ENCODE results near the gene OST4. TPM values are rescaled to one million over a fixed set of nuclear protein-coding genes. Genes with fewer than 3 reads are reported as not detected.

Gene OST4
- total RNA-seq, 8 experiments from 2014 or later, result 289 to 626 (median 350) TPM

DNA sequence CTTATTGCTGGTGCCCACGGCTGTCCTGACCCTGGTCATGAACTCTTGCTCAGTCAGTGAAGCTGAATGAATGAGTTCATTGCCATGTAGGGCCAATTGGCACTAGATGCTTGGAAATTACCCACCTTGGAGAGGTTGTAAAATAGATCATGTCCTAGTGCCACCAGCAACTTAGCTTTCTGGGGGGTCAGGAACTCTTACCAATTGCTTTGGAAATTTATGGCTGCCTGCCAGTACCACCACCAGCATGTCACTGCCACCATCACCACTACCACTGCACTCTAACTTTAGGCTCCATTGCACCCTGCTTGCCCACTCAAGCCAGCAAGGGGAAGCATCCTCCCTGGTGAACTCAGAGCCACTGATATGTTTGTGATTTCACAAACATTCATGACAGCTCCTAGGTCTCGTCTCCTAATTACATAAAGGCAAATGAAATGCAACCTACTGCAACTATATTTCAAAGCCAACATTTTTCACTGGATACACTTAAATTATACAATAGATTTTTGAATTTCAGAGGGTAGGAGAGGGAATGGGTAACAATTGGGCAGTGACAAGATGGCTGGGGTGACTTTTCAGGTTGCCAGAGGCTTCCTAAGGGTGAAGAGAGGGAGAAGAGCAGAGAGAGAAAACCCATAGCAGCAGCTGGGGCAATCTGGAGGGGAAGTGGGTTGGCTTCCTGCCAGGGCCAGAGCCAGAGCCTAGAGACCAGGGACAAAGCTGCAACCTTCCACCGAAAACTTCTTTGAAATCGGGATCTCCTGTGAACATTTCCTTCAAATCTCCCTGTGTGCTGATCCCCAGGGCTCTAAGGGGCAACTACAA, 3.5 kb upstream of the OST4 start:
- no peak for ATAC-seq (replicated peaks in 6 of 8)
- in situ Hi-C loops (cut with MboI; ENCODE audit: low pct_unique_long_range_greater_than_20kb in 2 of 9, low sequenced_read_pairs in 9 of 9, unreplicated experiment in 9 of 9), result loop anchor here in 2 of 9 experiments (25.0 kb wide), 2 partner anchors 113 to 137 kb away; partner anchors contain the start of genes ATRAID (in 1 of the 2), CAD (in 1 of the 2), MAPRE3 (in 1 of the 2) and SLC5A6 (in 1 of the 2)
- peaks cover 32 to 34% of the 10 kb centered on the region in 2 donors for H3K4me1 ChIP-seq (replicated peaks in 1 of 2)
- H3K4me3 ChIP-seq, result no peak overlapping the region
- H3K27ac ChIP-seq, result no peak overlapping the region
- WGBS, 10 experiments, result 64 to 100% (median 79%) methylated on average over 1 to 4 of the region's 4 CpGs; no CpG with 5 or more reads in 2 of the 10 experiments

GRCh38 chr2:27073782-27074181, 2.3 kb upstream of the OST4 start:
- Histone ChIP-seq H3K4me1 (replicated peaks in 1 of 2) (peaks cover 24 to 28% of the 10 kb centered on the region in 2 donors), H3K27ac (no peak overlapping the region), H3K4me3 (no peak overlapping the region)
- WGBS, 10 experiments, result 0 to 100% (median 84%) methylated on average over 1 to 2 of the region's 2 CpGs; no CpG with 5 or more reads in 3 of the 10 experiments
- in situ Hi-C loops (cut with MboI; ENCODE audit: low pct_unique_long_range_greater_than_20kb in 2 of 9, low sequenced_read_pairs in 9 of 9, unreplicated experiment in 9 of 9), result no loop called here
- no peak for ATAC-seq (replicated peaks in 6 of 8)

- ATAC-seq (replicated peaks in 6 of 8), result no peak
- 43 to 100% (median 92%) methylated on average over 1 to 4 of the region's 5 CpGs; no CpG with 5 or more reads in 4 of the 10 experiments for WGBS, 10 experiments
- Histone ChIP-seq H3K4me3 (peak overlapping the region in 1 of 5 donors; percentile 95), H3K27ac (peak overlapping the region in 1 of 2 donors; percentile 88), H3K4me1 (replicated peaks in 1 of 2) (peaks cover 15 to 20% of the 10 kb centered on the region in 2 donors)
- in situ Hi-C loops (cut with MboI; ENCODE audit: low pct_unique_long_range_greater_than_20kb in 2 of 9, low sequenced_read_pairs in 9 of 9, unreplicated experiment in 9 of 9), result no loop called here
Measured at GRCh38 chr2:27072920-27073319, 1.5 kb upstream of the OST4 start.

- 0 to 35% (median 2%) methylated on average over 1 to 10 of the region's 34 CpGs; no CpG with 5 or more reads in 5 of the 10 experiments for WGBS, 10 experiments
- Histone ChIP-seq H3K4me1 (replicated peaks in 1 of 2) (peaks cover 15 to 20% of the 10 kb centered on the region in 2 donors), H3K4me3 (peak overlapping the region; percentile 75 to 95 (median 82)), H3K27ac (peak overlapping the region; percentile 88 to 89)
- in situ Hi-C loops (cut with MboI; ENCODE audit: low pct_unique_long_range_greater_than_20kb in 2 of 9, low sequenced_read_pairs in 9 of 9, unreplicated experiment in 9 of 9), result no loop called here
- peak in 6 of 8 experiments; percentile 7 to 53 (median 31) for ATAC-seq (replicated peaks in 6 of 8)
Measured at GRCh38 chr2:27071990-27072830, 756 bp upstream of the OST4 start.

DNA sequence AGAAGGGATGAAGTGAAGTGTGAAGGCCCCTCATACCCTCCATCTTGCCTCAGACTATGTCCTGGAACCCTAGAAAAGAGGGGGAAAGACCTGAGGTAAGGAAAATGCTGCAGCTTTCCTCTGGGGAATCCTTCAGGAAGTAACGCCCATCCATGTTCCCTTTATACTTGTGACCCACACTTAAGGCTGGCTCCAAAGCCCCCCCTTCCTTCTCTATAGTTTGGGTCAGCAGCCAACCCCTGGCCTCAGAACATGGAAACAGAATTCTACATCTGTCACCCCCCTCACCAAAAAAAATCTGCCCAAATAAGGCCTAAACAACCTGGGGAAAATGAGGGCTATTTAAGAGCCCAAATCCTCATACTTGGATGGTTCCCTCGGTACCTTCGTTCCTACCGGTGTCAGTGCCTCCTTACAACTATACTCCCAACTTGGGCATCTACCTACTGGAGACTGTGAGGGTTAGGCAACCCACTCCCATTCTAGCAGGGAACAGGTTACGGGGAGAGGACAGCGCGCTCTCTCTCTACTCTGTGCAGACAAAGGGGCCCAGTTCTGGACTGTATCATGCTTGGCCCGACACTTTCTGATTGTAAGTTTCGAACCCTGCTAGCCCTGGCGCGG, 689 bp downstream of the OST4 start:
- 0 to 8% (median 1%) methylated on average over 1 to 7 of the region's 11 CpGs; no CpG with 5 or more reads in 2 of the 10 experiments for WGBS, 10 experiments
- H3K27ac ChIP-seq, result peak overlapping the region; percentile 84 to 92
- H3K4me3 ChIP-seq, result peak overlapping the region; percentile 75 to 95 (median 82)
- ATAC-seq (replicated peaks in 6 of 8), result peak in 1 of 8 experiments; percentile 23
- peaks cover 15 to 20% of the 10 kb centered on the region in 2 donors for H3K4me1 ChIP-seq (replicated peaks in 1 of 2)
- in situ Hi-C loops (cut with MboI; ENCODE audit: low pct_unique_long_range_greater_than_20kb in 2 of 9, low sequenced_read_pairs in 9 of 9, unreplicated experiment in 9 of 9), result no loop called here

DNA sequence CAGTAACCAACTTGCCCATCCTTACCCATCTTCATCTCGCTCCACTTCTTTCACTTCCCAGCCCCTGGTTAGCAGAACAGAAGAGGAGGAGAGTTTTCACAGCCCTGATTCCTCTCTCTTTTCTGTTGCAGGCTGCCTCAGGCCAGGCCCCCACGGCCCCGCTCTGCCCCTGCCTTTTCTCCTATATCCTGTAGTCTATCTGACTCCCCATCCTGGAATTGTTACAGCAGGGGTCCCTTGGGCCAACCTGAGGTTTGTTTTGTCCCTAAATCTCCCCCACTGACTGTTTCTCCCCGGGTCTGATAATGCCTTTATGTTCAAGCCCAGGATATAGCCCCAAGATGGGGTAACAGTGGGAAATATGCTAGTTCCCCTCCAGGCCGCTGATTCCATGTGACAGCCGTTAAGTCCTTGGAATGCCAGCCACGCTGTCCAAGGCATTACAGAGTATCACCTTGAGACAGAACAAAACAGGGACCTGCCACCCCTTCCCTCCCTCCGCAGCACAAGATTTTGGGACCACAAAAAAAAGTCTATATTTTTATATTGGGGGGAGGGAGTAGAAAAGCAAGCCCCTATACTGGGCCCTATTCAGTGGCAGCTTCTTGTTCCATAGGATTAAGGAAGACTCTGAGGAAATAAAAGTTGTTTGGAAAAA, 1.4 kb downstream of the OST4 start:
- in situ Hi-C loops (cut with MboI; ENCODE audit: low pct_unique_long_range_greater_than_20kb in 2 of 9, low sequenced_read_pairs in 9 of 9, unreplicated experiment in 9 of 9), result no loop called here
- WGBS, 10 experiments, result 50 to 97% (median 90%) methylated on average over 2 to 8 of the region's 8 CpGs; no CpG with 5 or more reads in 2 of the 10 experiments
- H3K27ac ChIP-seq, result no peak overlapping the region

DNA sequence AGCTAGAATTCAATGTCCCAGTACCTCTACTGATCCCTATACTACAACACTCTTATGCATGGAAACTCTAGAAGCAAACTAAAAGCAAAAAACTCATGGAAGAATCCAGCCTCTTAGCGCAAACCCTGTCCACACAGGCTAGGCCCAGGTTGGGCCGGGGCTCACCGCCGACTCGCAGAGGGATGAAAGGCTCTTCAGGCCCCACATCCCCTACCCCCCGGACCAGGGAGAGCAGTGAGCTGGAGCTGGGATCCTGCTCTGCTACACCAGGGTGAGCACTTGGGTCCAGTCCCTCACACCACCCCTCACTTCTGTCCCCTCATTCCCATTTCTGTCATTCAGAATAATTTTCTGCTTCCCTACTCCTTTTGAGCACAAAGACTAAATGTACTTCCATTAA, 2.0 kb downstream of the OST4 start:
- H3K27ac ChIP-seq, result no peak overlapping the region
- ATAC-seq (replicated peaks in 6 of 8), result no peak
- 90 to 100% (median 100%) methylated on average over 1 to 2 of the region's 6 CpGs; no CpG with 5 or more reads in 5 of the 10 experiments for WGBS, 10 experiments
- peaks cover 15 to 20% of the 10 kb centered on the region in 2 donors for H3K4me1 ChIP-seq (replicated peaks in 1 of 2)
- in situ Hi-C loops (cut with MboI; ENCODE audit: low pct_unique_long_range_greater_than_20kb in 2 of 9, low sequenced_read_pairs in 9 of 9, unreplicated experiment in 9 of 9), result no loop called here
- no peak overlapping the region for H3K4me3 ChIP-seq

More for the DNA sequence above, 1.4 kb downstream of the OST4 start:
- ATAC-seq (replicated peaks in 6 of 8), result no peak
- Histone ChIP-seq H3K4me1 (replicated peaks in 1 of 2) (peaks cover 15 to 20% of the 10 kb centered on the region in 2 donors), H3K4me3 (peak overlapping the region; percentile 75 to 95 (median 82))

GRCh38 chr2:27067385-27067784, 4.1 kb downstream of the OST4 start:
- 83 to 100% (median 96%) methylated on average over 1 to 5 of the region's 5 CpGs; no CpG with 5 or more reads in 2 of the 10 experiments for WGBS, 10 experiments
- in situ Hi-C loops (cut with MboI; ENCODE audit: low pct_unique_long_range_greater_than_20kb in 2 of 9, low sequenced_read_pairs in 9 of 9, unreplicated experiment in 9 of 9), result no loop called here
- Histone ChIP-seq H3K27ac (no peak overlapping the region), H3K4me1 (replicated peaks in 1 of 2) (peaks cover 11 to 15% of the 10 kb centered on the region in 2 donors), H3K4me3 (no peak overlapping the region)
- no peak for ATAC-seq (replicated peaks in 6 of 8)

GRCh38 chr2:27065128-27065527, 6.3 kb downstream of the OST4 start:
- WGBS, 10 experiments, result 43 to 100% (median 62%) methylated on average over 1 to 3 of the region's 3 CpGs; no CpG with 5 or more reads in 5 of the 10 experiments
- ATAC-seq (replicated peaks in 6 of 8), result no peak

DNA sequence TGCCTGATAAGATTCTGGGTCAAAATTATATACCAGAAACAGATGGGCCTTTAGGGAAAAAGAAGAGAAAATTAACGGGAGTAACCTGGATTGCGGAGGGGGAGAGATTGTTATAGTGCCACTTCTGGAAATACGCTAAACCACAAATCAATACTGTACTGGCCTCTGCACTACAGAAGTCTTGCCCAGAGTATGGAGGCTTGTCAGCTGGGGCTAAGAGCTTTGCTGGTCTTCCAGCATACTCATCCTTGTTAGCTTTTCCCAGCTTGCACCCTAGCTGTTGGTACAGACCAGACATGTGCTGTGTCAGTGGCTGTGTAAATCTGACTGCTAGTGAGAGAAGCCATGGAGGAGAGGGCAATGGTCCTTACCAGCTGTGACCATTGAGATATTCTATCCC, 11.1 kb downstream of the OST4 start:
- in situ Hi-C loops (cut with MboI; ENCODE audit: low pct_unique_long_range_greater_than_20kb in 2 of 9, low sequenced_read_pairs in 9 of 9, unreplicated experiment in 9 of 9), result no loop called here
- WGBS, 10 experiments, result 80 to 100% (median 100%) methylated on average over 1 to 3 of the region's 3 CpGs; no CpG with 5 or more reads in 4 of the 10 experiments
- H3K4me3 ChIP-seq, result no peak overlapping the region
- H3K27ac ChIP-seq, result no peak overlapping the region
- no peaks in the 10 kb centered on the region for H3K4me1 ChIP-seq (replicated peaks in 1 of 2)
- ATAC-seq (replicated peaks in 6 of 8), result no peak

More at GRCh38 chr2:27065128-27065527, 6.3 kb downstream of the OST4 start:
- H3K27ac ChIP-seq, result no peak overlapping the region
- H3K4me1 ChIP-seq (replicated peaks in 1 of 2), result peaks cover 5 to 7% of the 10 kb centered on the region in 2 donors
- in situ Hi-C loops (cut with MboI; ENCODE audit: low pct_unique_long_range_greater_than_20kb in 2 of 9, low sequenced_read_pairs in 9 of 9, unreplicated experiment in 9 of 9), result no loop called here
- no peak overlapping the region for H3K4me3 ChIP-seq

GRCh38 chr2:27059141-27059820, 12.2 kb downstream of the OST4 start:
- ATAC-seq (replicated peaks in 6 of 8), result no peak
- H3K4me3 ChIP-seq, result no peak overlapping the region
- H3K4me1 ChIP-seq (replicated peaks in 1 of 2), result no peaks in the 10 kb centered on the region
- H3K27ac ChIP-seq, result no peak overlapping the region
- WGBS, 10 experiments, result 70 to 100% (median 100%) methylated on average over 1 to 12 of the region's 15 CpGs; no CpG with 5 or more reads in 1 of the 10 experiments
- in situ Hi-C loops (cut with MboI; ENCODE audit: low pct_unique_long_range_greater_than_20kb in 2 of 9, low sequenced_read_pairs in 9 of 9, unreplicated experiment in 9 of 9), result no loop called here
